PC-9 (cell line): ENCODE measurements around the gene MMP7.

Experiments used
- CTCF ChIP-seq: fragments of 200-600 bp; sonication (generic); conservative IDR thresholded peaks from 2 replicates; pipeline ENCODE4 v1.6.1; 2017; ENCODE audit warnings: mixed run types, antibody characterized with exemption, mild to moderate bottlenecking, moderate library complexity
- EZH2 ChIP-seq: fragments of 200-600 bp; sonication (generic); IDR thresholded peaks from 2 replicates; pipeline ENCODE4 v1.8.0; 2017; ENCODE audit warnings: antibody characterized with exemption, low read depth

- TF ChIP-seq CTCF, result no peak
- no peak for TF ChIP-seq EZH2
Measured at GRCh38 chr11:102513869-102514268, 16.7 kb downstream of the MMP7 start.
